Central memory CD8-positive, alpha-beta T cell (primary cell): Measurements from ENCODE around the gene LMO7.
"Not testable (repeated sequence)": the region's sequence is repeated elsewhere in the genome, so short reads cannot be mapped to it uniquely, and the experiment has no call there.

Experiments used
- ATAC-seq: fragments of 150-1000 bp; cut with Tn5 transposase; replicated peaks from 2 replicates; pipeline ENCODE4 v1.10.0; 2022; ENCODE audit warnings: mild to moderate bottlenecking, moderate FRiP score, moderate number of reproducible peaks; ENCODE audit not compliant: poor library complexity, severe bottlenecking; ENCODE audit errors: extremely low read depth
- DNase-seq, 2 donors: peaks; one replicate each; pipeline ENCODE4 v3.0.0; 2021; ENCODE audit warnings: low spot score in 2 of 2
- H3K27ac Mint-ChIP-seq: one replicate; pipeline ENCODE4 v1.8.0; 2022; ENCODE audit warnings: low read depth, mild to moderate bottlenecking, moderate library complexity, mixed read lengths
- H3K27me3 Mint-ChIP-seq: one replicate; pipeline ENCODE4 v1.8.0; 2022; ENCODE audit warnings: mixed read lengths
- H3K36me3 Mint-ChIP-seq: one replicate; pipeline ENCODE4 v1.8.0; 2022; ENCODE audit warnings: mild to moderate bottlenecking, moderate library complexity, mixed read lengths; ENCODE audit not compliant: insufficient read depth
- H3K4me1 Mint-ChIP-seq: one replicate; pipeline ENCODE4 v1.8.0; 2022; ENCODE audit warnings: mixed read lengths
- H3K4me3 Mint-ChIP-seq: one replicate; pipeline ENCODE4 v1.8.0; 2022; ENCODE audit warnings: mild to moderate bottlenecking, moderate library complexity, mixed read lengths
- H3K9me3 Mint-ChIP-seq: one replicate; pipeline ENCODE4 v1.8.0; 2022; ENCODE audit warnings: mixed read lengths

LMO7 gene

GRCh38 chr13:75739244-75739868 is 103.2 kb downstream of the LMO7 start:
- Mint-ChIP-seq H3K27me3 (no peaks in the 10 kb centered on the region), H3K4me3 (no peak overlapping the region), H3K27ac (no peak overlapping the region), H3K9me3 (no peaks in the 10 kb centered on the region), H3K4me1 (no peaks in the 10 kb centered on the region), H3K36me3 (peaks cover 6% of the 10 kb centered on the region)
- ATAC-seq (no peak), DNase-seq (no peak)

GRCh38 chr13:75740031-75740430 is 103.9 kb downstream of the LMO7 start:
- H3K9me3 Mint-ChIP-seq: no peaks in the 10 kb centered on the region
- no peak overlapping the region for H3K4me3 Mint-ChIP-seq
- H3K4me1 Mint-ChIP-seq: no peaks in the 10 kb centered on the region
- peaks cover 5% of the 10 kb centered on the region for H3K36me3 Mint-ChIP-seq
- no peak for ATAC-seq
- no peaks in the 10 kb centered on the region for H3K27me3 Mint-ChIP-seq
- no peak overlapping the region for H3K27ac Mint-ChIP-seq
- DNase-seq: no peak

GRCh38 chr13:75743072-75743471 is 106.9 kb downstream of the LMO7 start:
- H3K4me1 Mint-ChIP-seq, H3K4me3 Mint-ChIP-seq, H3K36me3 Mint-ChIP-seq, H3K9me3 Mint-ChIP-seq, ATAC-seq, H3K27me3 Mint-ChIP-seq, H3K27ac Mint-ChIP-seq, DNase-seq: not testable (repeated sequence)

- Mint-ChIP-seq H3K4me1 (no peaks in the 10 kb centered on the region), H3K27ac (no peak overlapping the region), H3K27me3 (no peaks in the 10 kb centered on the region)
Measured at GRCh38 chr13:75744127-75744526, 108.0 kb downstream of the LMO7 start.

GRCh38 chr13:75745387-75745786 is 109.3 kb downstream of the LMO7 start:
- Mint-ChIP-seq H3K27me3 (no peaks in the 10 kb centered on the region), H3K4me1 (no peaks in the 10 kb centered on the region), H3K4me3 (no peak overlapping the region), H3K36me3 (peaks cover 2% of the 10 kb centered on the region), H3K9me3 (no peaks in the 10 kb centered on the region), H3K27ac (no peak overlapping the region)
- DNase-seq (no peak), ATAC-seq (no peak)

More at GRCh38 chr13:75744127-75744526, 108.0 kb downstream of the LMO7 start:
- DNase-seq (no peak), ATAC-seq (no peak)
- no peak overlapping the region for H3K4me3 Mint-ChIP-seq
- no peaks in the 10 kb centered on the region for H3K9me3 Mint-ChIP-seq
- H3K36me3 Mint-ChIP-seq: peaks cover 5% of the 10 kb centered on the region

- Mint-ChIP-seq H3K4me3 (no peak overlapping the region), H3K36me3 (peaks cover 2% of the 10 kb centered on the region), H3K4me1 (no peaks in the 10 kb centered on the region), H3K9me3 (no peaks in the 10 kb centered on the region), H3K27ac (no peak overlapping the region), H3K27me3 (no peaks in the 10 kb centered on the region)
- DNase-seq (no peak), ATAC-seq (no peak)
Measured at GRCh38 chr13:75748874-75749273, 112.7 kb downstream of the LMO7 start.

- peaks cover 2% of the 10 kb centered on the region for H3K36me3 Mint-ChIP-seq
- no peaks in the 10 kb centered on the region for H3K9me3 Mint-ChIP-seq
- no peaks in the 10 kb centered on the region for H3K4me1 Mint-ChIP-seq
- no peak overlapping the region for H3K27ac Mint-ChIP-seq
- ATAC-seq (no peak), DNase-seq (no peak)
- H3K27me3 Mint-ChIP-seq: no peaks in the 10 kb centered on the region
- H3K4me3 Mint-ChIP-seq: no peak overlapping the region
Measured at GRCh38 chr13:75749407-75749806, 113.3 kb downstream of the LMO7 start.

GRCh38 chr13:75751350-75751749 is 115.2 kb downstream of the LMO7 start:
- no peak overlapping the region for H3K4me3 Mint-ChIP-seq
- ATAC-seq: no peak

GRCh38 chr13:75752826-75753225 is 116.7 kb downstream of the LMO7 start:
- no peak overlapping the region for H3K4me3 Mint-ChIP-seq
- peaks cover 6% of the 10 kb centered on the region for H3K4me1 Mint-ChIP-seq
- H3K27ac Mint-ChIP-seq: no peak overlapping the region
- no peaks in the 10 kb centered on the region for H3K9me3 Mint-ChIP-seq
- DNase-seq (no peak), ATAC-seq (no peak)
- H3K36me3 Mint-ChIP-seq: peaks cover under 1% of the 10 kb centered on the region
- H3K27me3 Mint-ChIP-seq: no peaks in the 10 kb centered on the region

More at GRCh38 chr13:75751350-75751749, 115.2 kb downstream of the LMO7 start:
- no peaks in the 10 kb centered on the region for H3K9me3 Mint-ChIP-seq
- no peaks in the 10 kb centered on the region for H3K4me1 Mint-ChIP-seq
- H3K27me3 Mint-ChIP-seq: no peaks in the 10 kb centered on the region
- no peak overlapping the region for H3K27ac Mint-ChIP-seq
- DNase-seq: no peak
- peaks cover 2% of the 10 kb centered on the region for H3K36me3 Mint-ChIP-seq

- no peak overlapping the region for H3K27ac Mint-ChIP-seq
- no peak for ATAC-seq
- no peaks in the 10 kb centered on the region for H3K36me3 Mint-ChIP-seq
Measured at GRCh38 chr13:75754936-75755335, 118.8 kb downstream of the LMO7 start.

GRCh38 chr13:75757336-75757735 is 121.2 kb downstream of the LMO7 start:
- DNase-seq (no peak), ATAC-seq (no peak)
- no peak overlapping the region for H3K27ac Mint-ChIP-seq
- peaks cover 21% of the 10 kb centered on the region for H3K4me1 Mint-ChIP-seq
- no peaks in the 10 kb centered on the region for H3K27me3 Mint-ChIP-seq
- no peak overlapping the region for H3K4me3 Mint-ChIP-seq
- H3K9me3 Mint-ChIP-seq: no peaks in the 10 kb centered on the region
- H3K36me3 Mint-ChIP-seq: peaks cover under 1% of the 10 kb centered on the region

More at GRCh38 chr13:75754936-75755335, 118.8 kb downstream of the LMO7 start:
- Mint-ChIP-seq H3K4me1 (peaks cover 10% of the 10 kb centered on the region), H3K27me3 (no peaks in the 10 kb centered on the region), H3K4me3 (no peak overlapping the region), H3K9me3 (no peaks in the 10 kb centered on the region)
- DNase-seq: no peak

GRCh38 chr13:75759531-75759930 is 123.4 kb downstream of the LMO7 start:
- Mint-ChIP-seq H3K27me3 (no peaks in the 10 kb centered on the region), H3K4me1 (peaks cover 27% of the 10 kb centered on the region), H3K36me3 (peaks cover 4% of the 10 kb centered on the region), H3K27ac (no peak overlapping the region), H3K9me3 (no peaks in the 10 kb centered on the region), H3K4me3 (no peak overlapping the region)
- DNase-seq (no peak), ATAC-seq (no peak)

GRCh38 chr13:75760131-75761021 is 124.2 kb downstream of the LMO7 start:
- Mint-ChIP-seq H3K4me1 (peaks cover 29% of the 10 kb centered on the region), H3K4me3 (peak overlapping the region; percentile 72), H3K27me3 (no peaks in the 10 kb centered on the region), H3K9me3 (no peaks in the 10 kb centered on the region), H3K36me3 (peaks cover 4% of the 10 kb centered on the region), H3K27ac (peak overlapping the region; percentile 68)
- no peak for DNase-seq
- ATAC-seq: peak; percentile 43
